H9 (cell line): ENCODE measurements around the gene ARHGDIB. TPM values are rescaled to one million over a fixed set of nuclear protein-coding genes. Genes with fewer than 3 reads are reported as not detected.

Experiments used
- DNase-seq: peaks from one replicate; pipeline ENCODE4 v3.0.0-alpha.2; 2017
- H2AFZ ChIP-seq: one replicate; pipeline ENCODE4 v1.6.1; 2013; ENCODE audit warnings: mild to moderate bottlenecking, low read length, control low read depth, moderate library complexity
- H2AK5ac ChIP-seq: 2 replicates; pipeline ENCODE4 v1.6.1; 2013; ENCODE audit warnings: low read length, control low read depth, mixed read lengths; ENCODE audit not compliant: insufficient read length
- H2BK120ac ChIP-seq: one replicate; pipeline ENCODE4 v1.6.1; 2013; ENCODE audit warnings: low read depth, mild to moderate bottlenecking, low read length, control low read depth, inconsistent platforms; ENCODE audit not compliant: poor library complexity, severe bottlenecking
- H2BK12ac ChIP-seq: 2 replicates; pipeline ENCODE4 v1.6.1; 2013; ENCODE audit warnings: low read length, control low read depth, mixed read lengths, low read depth; ENCODE audit not compliant: insufficient read length
- H2BK15ac ChIP-seq: 2 replicates; pipeline ENCODE4 v1.6.1; 2013; ENCODE audit warnings: low read depth, low read length, control low read depth
- H2BK20ac ChIP-seq: one replicate; pipeline ENCODE4 v1.6.1; 2013; ENCODE audit warnings: low read depth, mild to moderate bottlenecking, low read length, control low read depth, inconsistent platforms; ENCODE audit not compliant: poor library complexity, severe bottlenecking
- H2BK5ac ChIP-seq: 2 replicates; pipeline ENCODE4 v1.6.1; 2013; ENCODE audit warnings: low read length, control low read depth, mixed read lengths; ENCODE audit not compliant: insufficient read length
- H3K14ac ChIP-seq: 2 replicates; pipeline ENCODE4 v1.6.1; 2013; ENCODE audit warnings: low read length, control low read depth; ENCODE audit not compliant: insufficient read depth
- H3K18ac ChIP-seq: 2 replicates; pipeline ENCODE4 v1.6.1; 2013; ENCODE audit warnings: low read depth, mild to moderate bottlenecking, mixed read lengths, low read length, control low read depth; ENCODE audit not compliant: insufficient read length
- H3K23ac ChIP-seq: 2 replicates; pipeline ENCODE4 v1.6.1; 2013; ENCODE audit warnings: low read length, control low read depth, mixed read lengths, low read depth; ENCODE audit not compliant: insufficient read length
- H3K23me2 ChIP-seq: 2 replicates; pipeline ENCODE4 v1.6.1; 2013; ENCODE audit warnings: low read depth, mild to moderate bottlenecking, mixed read lengths, low read length, control low read depth; ENCODE audit not compliant: insufficient read length, poor library complexity, severe bottlenecking
- H3K27ac ChIP-seq: 2 replicates; pipeline ENCODE4 v1.5.1; 2013; ENCODE audit warnings: low read length, control low read depth, mixed read lengths, low read depth; ENCODE audit not compliant: insufficient read length
- H3K27me3 ChIP-seq: 2 replicates; pipeline ENCODE4 v1.6.1; 2013; ENCODE audit warnings: low read length, control low read depth, inconsistent platforms; ENCODE audit not compliant: insufficient read depth
- H3K4ac ChIP-seq: 2 replicates; pipeline ENCODE4 v1.6.1; 2013; ENCODE audit warnings: low read depth, mild to moderate bottlenecking, control low read depth, inconsistent platforms, low read length, moderate library complexity
- H3K4me1 ChIP-seq: 2 replicates; pipeline ENCODE4 v1.6.1; 2013; ENCODE audit warnings: low read length, control low read depth, inconsistent platforms; ENCODE audit not compliant: insufficient read depth
- H3K4me2 ChIP-seq: 2 replicates; pipeline ENCODE4 v1.6.1; 2013; ENCODE audit warnings: low read length, control low read depth, mixed read lengths; ENCODE audit not compliant: insufficient read length, insufficient read depth
- H3K56ac ChIP-seq: 2 replicates; pipeline ENCODE4 v1.6.1; 2013; ENCODE audit warnings: low read depth, mild to moderate bottlenecking, mixed read lengths, low read length, control low read depth; ENCODE audit not compliant: insufficient read length
- H3K79me1 ChIP-seq: 2 replicates; pipeline ENCODE4 v1.6.1; 2013; ENCODE audit warnings: low read depth, mild to moderate bottlenecking, moderate library complexity, low read length, control low read depth, inconsistent platforms; ENCODE audit not compliant: insufficient read depth, poor library complexity, severe bottlenecking
- H3K79me2 ChIP-seq: 2 replicates; pipeline ENCODE4 v1.6.1; 2013; ENCODE audit warnings: low read length, control low read depth, inconsistent platforms; ENCODE audit not compliant: insufficient read depth
- H3K9ac ChIP-seq: 2 replicates; pipeline ENCODE4 v1.6.1; 2013; ENCODE audit warnings: low read length, control low read depth, mixed read lengths; ENCODE audit not compliant: insufficient read length; ENCODE audit errors: extremely low read depth
- H3K9me3 ChIP-seq: one replicate; pipeline ENCODE4 v1.6.1; 2013; ENCODE audit warnings: low read depth, low read length, inconsistent platforms; ENCODE audit not compliant: control insufficient read depth
- H3T11ph ChIP-seq: one replicate; pipeline ENCODE4 v1.6.1; 2013; ENCODE audit warnings: mild to moderate bottlenecking, low read length, control low read depth, inconsistent platforms
- H4K20me1 ChIP-seq: one replicate; pipeline ENCODE4 v1.6.1; 2013; ENCODE audit not compliant: control insufficient read depth, insufficient read length, insufficient read depth
- H4K5ac ChIP-seq: 2 replicates; pipeline ENCODE4 v1.6.1; 2013; ENCODE audit warnings: low read depth, mild to moderate bottlenecking, mixed read lengths, low read length, control low read depth; ENCODE audit not compliant: insufficient read length
- H4K8ac ChIP-seq: replicated peaks from 2 replicates; pipeline ENCODE4 v1.6.1; 2013; ENCODE audit warnings: low read length, control low read depth, mixed read lengths, low read depth; ENCODE audit not compliant: insufficient read length
- H4K91ac ChIP-seq: 2 replicates; pipeline ENCODE4 v1.6.1; 2013; ENCODE audit warnings: low read depth, mild to moderate bottlenecking, moderate library complexity, mixed read lengths, low read length, control low read depth; ENCODE audit not compliant: insufficient read length
- H3K27ac Mint-ChIP-seq, 3 experiments: 2 replicates in 2 of 3; 3 replicates in 1 of 3; pipeline ENCODE4 v1.8.0; 2020 to 2021; ENCODE audit warnings: mixed read lengths in 3 of 3, mild to moderate bottlenecking in 1 of 3, moderate library complexity in 1 of 3
- H3K27me3 Mint-ChIP-seq: 2 replicates; pipeline ENCODE4 v1.8.0; 2021; ENCODE audit warnings: low read depth, mild to moderate bottlenecking, moderate library complexity, mixed read lengths
- H3K36me3 Mint-ChIP-seq, 3 experiments: 2 replicates in 2 of 3; 3 replicates in 1 of 3; pipeline ENCODE4 v1.8.0; 2020 to 2021; ENCODE audit warnings: low read depth in 3 of 3, mixed read lengths in 3 of 3; ENCODE audit not compliant: insufficient read depth in 1 of 3
- H3K4me1 Mint-ChIP-seq, 2 experiments: 2 replicates each; pipeline ENCODE4 v1.8.0; 2020; ENCODE audit warnings: mixed read lengths in 2 of 2
- H3K4me3 Mint-ChIP-seq, 2 experiments: 2 replicates in 1 of 2; 3 replicates in 1 of 2; pipeline ENCODE4 v1.8.0; 2020 to 2021; ENCODE audit warnings: mild to moderate bottlenecking in 2 of 2, mixed read lengths in 2 of 2, moderate library complexity in 1 of 2
- H3K9me3 Mint-ChIP-seq, 2 experiments: 2 replicates in 1 of 2; 3 replicates in 1 of 2; pipeline ENCODE4 v1.8.0; 2020; ENCODE audit warnings: mild to moderate bottlenecking in 2 of 2, mixed read lengths in 2 of 2, moderate library complexity in 1 of 2
- CTCF ChIP-seq: fragments of 200-600 bp; sonication (generic); conservative IDR thresholded peaks from 3 replicates; pipeline ENCODE4 v1.8.0; 2021; ENCODE audit warnings: antibody characterized with exemption, mild to moderate bottlenecking
- WGBS: extraction: QIAGEN DNeasy Blood & Tissue Kit; methylation state at CpG from one replicate; pipeline ENCODE4 v1.1.7; 2013; ENCODE audit warnings: missing lambda C conversion rate, low lambda C conversion rate, mixed read lengths; ENCODE audit not compliant: insufficient read length; ENCODE audit errors: extremely low coverage; 5-methylcytosine and 5-hydroxymethylcytosine counted together
- total RNA-seq: library from RNA; stranded (reverse); gene quantifications from 2 replicates; pipeline ENCODE4 v1.2.1, GENCODE V29; 2021

The ARHGDIB gene
- total RNA-seq, 1 experiment from 2014 or later: 0.44 TPM

DNA sequence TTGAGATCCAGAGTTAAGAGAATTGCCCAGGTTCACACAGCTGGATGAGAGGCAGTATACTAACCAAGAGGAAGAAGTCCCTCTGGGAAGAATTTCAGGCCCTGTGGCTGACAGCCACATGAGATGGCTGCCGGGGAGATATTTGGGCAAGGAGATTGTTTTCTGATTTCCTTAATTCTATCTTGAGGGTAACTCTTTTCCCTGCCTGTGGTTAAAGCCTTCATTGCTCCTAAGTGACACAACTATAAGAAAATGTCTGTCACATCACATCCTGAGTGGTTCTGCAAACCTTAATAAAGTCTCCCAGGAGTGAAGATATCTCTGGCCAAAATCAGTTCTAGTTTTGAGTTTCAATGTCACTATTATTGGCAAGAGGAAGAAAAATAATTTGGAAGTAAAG is 9.6 kb downstream of the ARHGDIB start:
- Histone ChIP-seq H3K56ac (no peak overlapping the region), H2AK5ac (no peak overlapping the region), H2BK15ac (no peak overlapping the region), H4K20me1 (no peaks in the 10 kb centered on the region), H3K79me1 (no peaks in the 10 kb centered on the region), H3T11ph (no peak overlapping the region), H3K79me2 (no peaks in the 10 kb centered on the region), H3K4me2 (no peak overlapping the region), H3K9ac (no peak overlapping the region), H2BK5ac (no peak overlapping the region), H4K91ac (no peak overlapping the region), H2BK12ac (no peak overlapping the region), H3K9me3 (no peaks in the 10 kb centered on the region), H3K23me2 (no peaks in the 10 kb centered on the region), H3K27me3 (no peaks in the 10 kb centered on the region), H4K5ac (no peak overlapping the region), H3K27ac (no peak overlapping the region), H4K8ac (no peak overlapping the region), H2BK120ac (no peak overlapping the region), H3K4me1 (peaks cover 12% of the 10 kb centered on the region; the same call in 1 of the 2 replicates), H3K18ac (no peak overlapping the region), H2BK20ac (no peak overlapping the region), H3K23ac (no peak overlapping the region), H3K14ac (no peak overlapping the region), H3K4ac (no peak overlapping the region), H2AFZ (no peak overlapping the region)
- no CpG with 5 or more reads among the region's 1 CpG for WGBS
- no peak for TF ChIP-seq CTCF
- DNase-seq: no peak
- no peak overlapping the region for H3K27ac Mint-ChIP-seq
- H3K4me3 Mint-ChIP-seq: no peak overlapping the region
- H3K4me1 Mint-ChIP-seq: peaks cover 10 to 11% of the 10 kb centered on the region in 2 experiments
- H3K27me3 Mint-ChIP-seq: no peaks in the 10 kb centered on the region; the same call in 1 of the 2 replicates
- H3K36me3 Mint-ChIP-seq: no peaks in the 10 kb centered on the region
- H3K9me3 Mint-ChIP-seq: no peaks in the 10 kb centered on the region
